GM19452 (cell line): ENCODE results near the gene EIF1AD.
"Not testable (repeated sequence)": the region's sequence is repeated elsewhere in the genome, so short reads cannot be mapped to it uniquely, and the experiment has no call there.

Source experiments
- ATAC-seq: cut with Tn5 transposase; IDR thresholded peaks from one replicate; pipeline ENCODE4 v1.9.1; 2021; ENCODE audit not compliant: unreplicated experiment

EIF1AD gene

GRCh38 chr11:66001942-66002647 lies at the start of gene EIF1AD, which contains the start of gene BANF1:
Gene EIF1AD (minus strand): TSS chr11:66002157. CDS start chr11:66000389, 1,768 bp downstream.
Gene BANF1 (plus strand): TSS chr11:66002503. CDS start chr11:66003251, 748 bp downstream.
- ATAC-seq = peak; percentile 72

GRCh38 chr11:66051371-66051765 lies 49.4 kb upstream of the EIF1AD start:
- ATAC-seq = no peak

GRCh38 chr11:66050581-66051231 lies 48.7 kb upstream of the EIF1AD start:
- ATAC-seq = no peak

GRCh38 chr11:66048547-66049323 lies 46.8 kb upstream of the EIF1AD start, which contains the start of gene GAL3ST3:
Gene GAL3ST3 (minus strand): TSS chr11:66049161. CDS start chr11:66045415, 3,746 bp downstream.
- ATAC-seq = no peak

GRCh38 chr11:66047541-66048365 lies 45.8 kb upstream of the EIF1AD start:
- no peak for ATAC-seq

GRCh38 chr11:66046901-66047300 lies 44.9 kb upstream of the EIF1AD start:
- ATAC-seq = no peak

- peak; percentile 58 for ATAC-seq
These were observed 43.3 kb upstream of the EIF1AD start for GRCh38 chr11:66045177-66045639.

GRCh38 chr11:66044757-66045156 lies 42.8 kb upstream of the EIF1AD start:
- no peak for ATAC-seq

GRCh38 chr11:66042996-66043906 lies 41.3 kb upstream of the EIF1AD start:
- ATAC-seq = no peak

- no peak for ATAC-seq
These were observed 40.5 kb upstream of the EIF1AD start for GRCh38 chr11:66042227-66042995.

- ATAC-seq = no peak
These were observed 37.8 kb upstream of the EIF1AD start for GRCh38 chr11:66039765-66040164.

- no peak for ATAC-seq
These were observed 35.4 kb upstream of the EIF1AD start for GRCh38 chr11:66037327-66037726.

GRCh38 chr11:66036334-66036710 lies 34.4 kb upstream of the EIF1AD start:
- no peak for ATAC-seq

- ATAC-seq = no peak
These were observed 33.8 kb upstream of the EIF1AD start for GRCh38 chr11:66035653-66036333.

- ATAC-seq = no peak
These were observed 31.2 kb upstream of the EIF1AD start for GRCh38 chr11:66032957-66033735.

- no peak for ATAC-seq
These were observed 24.1 kb upstream of the EIF1AD start, which contains the start of gene CATSPER1 for GRCh38 chr11:66026017-66026529. Gene CATSPER1 (minus strand): TSS chr11:66026479. CDS start chr11:66026379, 100 bp downstream.

GRCh38 chr11:66023186-66023440 lies 21.2 kb upstream of the EIF1AD start:
- not testable (repeated sequence) for ATAC-seq
